ENCODE data around the gene UBXN11.

UBXN11 gene

GRCh38 chr1:26285366-26286063, 20.9 kb downstream of the UBXN11 start:
- no peak for DNase-seq (ENCODE audit: low read depth)

- DNase-seq (ENCODE audit: low read depth), result peak; percentile 90
These were observed 21.7 kb downstream of the UBXN11 start for GRCh38 chr1:26284597-26285347.

GRCh38 chr1:26283871-26284596, 22.4 kb downstream of the UBXN11 start:
- DNase-seq (ENCODE audit: low read depth), result no peak

GRCh38 chr1:26283279-26283853, 23.1 kb downstream of the UBXN11 start:
- no peak for DNase-seq (ENCODE audit: low read depth)

DNA sequence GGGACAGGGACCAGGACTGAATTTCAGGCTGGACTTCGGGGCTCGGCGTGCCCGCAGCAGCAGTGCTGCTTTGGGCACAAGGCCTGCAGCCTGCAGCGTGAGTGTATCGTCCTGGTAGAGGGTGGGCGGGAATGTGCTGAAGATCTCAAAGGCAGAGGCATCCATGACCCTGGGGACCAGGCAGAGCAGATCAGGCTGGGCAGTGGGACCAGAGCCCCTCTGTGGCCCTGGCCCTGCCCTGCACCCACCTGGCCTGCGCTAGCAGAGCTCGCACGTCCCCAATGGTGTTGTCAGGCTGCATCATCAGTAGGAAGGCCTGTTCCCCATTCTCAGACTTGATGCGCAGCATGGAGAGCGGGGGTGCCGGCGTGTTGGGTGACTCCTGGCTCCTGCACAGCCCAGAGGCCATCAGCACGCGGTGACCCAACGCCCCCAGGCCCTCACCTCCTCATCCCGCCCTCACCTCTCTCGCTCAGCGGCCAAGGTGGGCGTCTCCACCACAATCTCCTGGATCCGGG, 24.0 kb downstream of the UBXN11 start:
- DNase-seq (ENCODE audit: low read depth), result no peak

GRCh38 chr1:26281971-26282370, 24.5 kb downstream of the UBXN11 start:
- DNase-seq (ENCODE audit: low read depth), result no peak

DNA sequence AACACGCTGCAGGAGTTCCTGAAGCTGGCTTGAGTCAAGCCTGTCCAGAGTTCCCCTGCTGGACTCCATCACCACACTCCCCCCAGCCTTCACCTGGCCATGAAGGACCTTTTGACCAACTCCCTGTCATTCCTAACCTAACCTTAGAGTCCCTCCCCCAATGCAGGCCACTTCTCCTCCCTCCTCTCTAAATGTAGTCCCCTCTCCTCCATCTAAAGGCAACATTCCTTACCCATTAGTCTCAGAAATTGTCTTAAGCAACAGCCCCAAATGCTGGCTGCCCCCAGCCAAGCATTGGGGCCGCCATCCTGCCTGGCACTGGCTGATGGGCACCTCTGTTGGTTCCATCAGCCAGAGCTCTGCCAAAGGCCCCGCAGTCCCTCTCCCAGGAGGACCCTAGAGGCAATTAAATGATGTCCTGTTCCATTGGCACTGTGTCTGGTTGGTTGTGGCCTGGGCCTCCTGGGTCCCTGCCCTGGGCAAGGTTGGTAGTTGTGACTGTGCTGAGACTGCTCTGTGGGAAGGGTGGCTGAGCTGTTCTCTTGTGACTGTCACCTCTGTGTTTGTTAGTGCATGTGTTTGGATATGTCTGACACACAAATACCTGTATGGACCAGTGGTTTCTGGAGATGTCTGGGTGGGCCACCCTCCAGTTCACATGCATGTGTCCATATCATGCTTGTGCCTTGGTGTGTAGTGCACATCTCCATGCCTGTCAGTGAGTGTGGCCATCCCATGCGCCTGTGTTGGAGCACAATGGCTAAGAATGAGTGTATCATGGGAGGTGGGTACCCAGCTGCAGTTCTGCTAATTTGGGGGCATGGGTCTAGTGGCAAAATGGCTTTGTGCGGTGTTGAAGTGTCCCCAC, 25.1 kb downstream of the UBXN11 start:
- no peak for DNase-seq (ENCODE audit: low read depth)

- DNase-seq (ENCODE audit: low read depth), result no peak
These were observed 25.9 kb downstream of the UBXN11 start for GRCh38 chr1:26280333-26281042.

GRCh38 chr1:26279456-26280332, 26.7 kb downstream of the UBXN11 start, which contains the start of gene SH3BGRL3:
Gene SH3BGRL3 (plus strand): TSS chr1:26280086. CDS start chr1:26280156, 70 bp downstream.
- peak; percentile 82 for DNase-seq (ENCODE audit: low read depth)

- no peak for DNase-seq (ENCODE audit: low read depth)
These were observed 27.5 kb downstream of the UBXN11 start for GRCh38 chr1:26278724-26279455.

- DNase-seq (ENCODE audit: low read depth), result no peak
These were observed 28.1 kb downstream of the UBXN11 start for GRCh38 chr1:26278303-26278702.

DNA sequence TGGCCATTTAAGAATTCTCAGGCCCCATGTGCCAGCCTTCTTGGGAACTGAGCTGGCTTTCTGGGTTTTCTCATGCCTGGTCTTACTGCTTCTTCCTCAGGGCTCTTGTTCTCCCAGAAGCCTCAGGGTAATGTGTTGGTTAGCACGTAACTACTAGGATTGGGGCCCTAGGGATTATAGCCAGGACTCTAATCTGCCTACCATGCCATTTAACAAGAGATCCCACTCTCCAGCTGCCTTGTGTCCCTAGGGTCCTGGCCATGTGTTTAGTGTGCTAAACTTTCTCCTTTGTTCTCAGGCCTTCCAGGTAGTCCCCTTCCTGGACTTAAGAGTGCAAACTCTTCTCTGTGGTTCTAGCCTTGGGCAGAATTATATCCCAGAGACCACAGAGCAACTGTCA, 28.7 kb downstream of the UBXN11 start:
- DNase-seq (ENCODE audit: low read depth), result no peak

DNA sequence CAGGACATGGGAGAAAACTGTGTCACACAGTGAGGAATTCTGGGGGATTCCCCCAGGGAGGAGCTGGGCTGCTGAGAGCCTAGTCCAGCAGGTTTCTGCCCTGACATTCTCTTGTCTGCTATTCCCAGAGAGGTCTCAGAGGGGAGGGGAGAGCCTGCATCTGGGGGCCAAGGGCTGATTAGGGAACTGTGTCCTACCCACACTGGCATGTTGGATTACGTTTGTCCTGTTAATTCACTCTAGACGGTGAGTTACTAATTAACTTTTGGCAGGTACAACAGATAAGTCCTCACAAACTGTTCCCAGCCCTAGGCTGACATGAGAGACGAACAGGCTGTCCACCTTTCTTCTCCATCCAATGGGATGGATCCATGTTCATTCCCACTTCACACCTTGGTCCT, 29.2 kb downstream of the UBXN11 start:
- DNase-seq (ENCODE audit: low read depth), result no peak

GRCh38 chr1:26276432-26276838, 30.0 kb downstream of the UBXN11 start:
- DNase-seq (ENCODE audit: low read depth), result no peak

- peak; percentile 68 for DNase-seq (ENCODE audit: low read depth)
These were observed 30.6 kb downstream of the UBXN11 start for GRCh38 chr1:26275580-26276431.

DNA sequence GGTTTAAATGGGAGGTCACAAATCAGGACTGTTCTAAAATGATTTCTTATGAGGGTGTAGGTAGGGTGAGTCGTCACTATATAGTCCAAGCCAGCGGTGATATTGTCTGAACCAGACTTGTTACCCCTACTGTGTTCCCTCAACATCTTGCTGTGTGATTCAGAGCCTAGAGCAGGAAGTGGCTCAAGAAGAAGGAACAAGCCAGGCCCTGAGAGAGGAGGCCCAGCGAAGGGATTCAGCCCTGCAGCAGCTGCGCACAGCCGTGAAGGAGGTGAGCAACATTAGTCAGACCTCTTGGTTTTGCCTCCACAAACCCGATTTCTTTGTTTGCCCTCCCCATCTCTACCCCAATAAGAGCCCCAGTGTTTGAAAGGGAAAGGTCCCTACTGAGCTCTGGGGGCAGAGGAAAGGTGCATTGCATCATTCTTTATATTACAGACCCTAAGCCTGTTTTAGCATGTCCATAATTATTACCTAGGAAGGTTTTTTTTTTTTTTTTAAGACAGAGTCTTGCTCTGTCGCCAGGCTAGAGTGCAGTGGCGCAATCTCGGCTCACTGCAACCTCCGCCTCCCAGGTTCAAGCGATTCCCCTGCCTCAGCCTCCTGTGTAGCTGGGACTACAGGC, 31.5 kb downstream of the UBXN11 start:
- DNase-seq (ENCODE audit: low read depth), result no peak

GRCh38 chr1:26269198-26269550, 37.3 kb downstream of the UBXN11 start:
- DNase-seq (ENCODE audit: low read depth), result no peak

All from T follicular helper cell (primary cell).